ENCODE results near the gene ZRANB3.
"Not testable (repeated sequence)": the region's sequence is repeated elsewhere in the genome, so short reads cannot be mapped to it uniquely, and the experiment has no call there.

The ZRANB3 gene

GRCh38 chr2:135121016-135121657 lies 409.9 kb downstream of the ZRANB3 start:
- DNase-seq: no peak

DNA sequence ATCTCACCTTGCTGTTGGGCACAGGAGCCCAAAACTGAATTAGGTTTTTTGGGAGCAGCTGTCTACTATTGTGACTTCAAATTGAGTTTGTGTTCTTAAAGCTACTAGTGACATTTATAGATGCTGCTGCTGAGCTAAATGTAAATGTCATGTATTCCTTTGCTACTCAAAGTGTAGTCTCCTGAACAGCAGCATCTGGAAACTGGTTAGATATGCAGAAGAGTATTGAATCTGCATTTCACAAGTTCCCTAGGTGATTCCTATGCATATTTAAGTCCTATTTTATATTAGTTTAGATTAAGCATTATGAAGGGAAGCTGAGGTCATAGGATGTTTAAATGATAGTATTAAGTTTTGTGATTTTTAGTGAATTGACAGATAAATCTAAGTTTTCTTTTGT lies 411.4 kb downstream of the ZRANB3 start:
- no peak for DNase-seq

- DNase-seq: no peak
Observed at GRCh38 chr2:135113322-135113721, 417.7 kb downstream of the ZRANB3 start.

- not testable (repeated sequence) for DNase-seq
Observed at GRCh38 chr2:135105513-135106316, 425.3 kb downstream of the ZRANB3 start.

- DNase-seq: no peak
Observed at GRCh38 chr2:135103843-135104242, 427.2 kb downstream of the ZRANB3 start.

DNA sequence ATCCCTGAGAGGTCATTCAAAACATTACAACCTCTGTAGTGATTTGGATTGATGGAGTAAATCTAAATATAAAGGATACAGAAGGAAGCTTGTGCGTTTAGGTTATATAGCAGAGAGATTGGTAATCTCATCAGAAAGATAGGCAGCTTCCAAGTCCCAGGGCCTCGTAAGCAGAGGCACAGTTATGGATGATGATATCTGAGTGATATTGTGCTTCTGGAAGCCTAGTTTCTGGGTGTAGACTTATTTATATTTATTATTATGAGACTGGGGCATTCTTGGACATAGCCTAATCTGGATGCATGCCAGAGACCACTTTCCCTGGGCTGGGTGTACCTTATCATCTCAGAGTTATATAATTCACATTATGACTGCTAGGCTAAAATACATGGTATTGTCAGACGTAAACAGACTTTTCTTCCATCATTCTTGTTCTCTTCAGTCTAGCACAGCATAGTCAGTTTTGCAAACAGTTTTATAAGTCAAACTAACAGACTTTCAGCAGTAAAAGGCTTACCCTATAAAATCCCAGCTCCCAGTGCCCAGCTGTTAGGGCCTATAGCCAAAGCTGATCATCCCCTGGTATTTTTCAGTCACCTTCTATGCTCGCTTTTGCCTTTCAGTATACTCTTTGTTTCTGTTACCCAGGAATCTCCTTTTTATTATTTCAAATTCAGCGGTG lies 431.1 kb downstream of the ZRANB3 start:
- no peak for DNase-seq

DNA sequence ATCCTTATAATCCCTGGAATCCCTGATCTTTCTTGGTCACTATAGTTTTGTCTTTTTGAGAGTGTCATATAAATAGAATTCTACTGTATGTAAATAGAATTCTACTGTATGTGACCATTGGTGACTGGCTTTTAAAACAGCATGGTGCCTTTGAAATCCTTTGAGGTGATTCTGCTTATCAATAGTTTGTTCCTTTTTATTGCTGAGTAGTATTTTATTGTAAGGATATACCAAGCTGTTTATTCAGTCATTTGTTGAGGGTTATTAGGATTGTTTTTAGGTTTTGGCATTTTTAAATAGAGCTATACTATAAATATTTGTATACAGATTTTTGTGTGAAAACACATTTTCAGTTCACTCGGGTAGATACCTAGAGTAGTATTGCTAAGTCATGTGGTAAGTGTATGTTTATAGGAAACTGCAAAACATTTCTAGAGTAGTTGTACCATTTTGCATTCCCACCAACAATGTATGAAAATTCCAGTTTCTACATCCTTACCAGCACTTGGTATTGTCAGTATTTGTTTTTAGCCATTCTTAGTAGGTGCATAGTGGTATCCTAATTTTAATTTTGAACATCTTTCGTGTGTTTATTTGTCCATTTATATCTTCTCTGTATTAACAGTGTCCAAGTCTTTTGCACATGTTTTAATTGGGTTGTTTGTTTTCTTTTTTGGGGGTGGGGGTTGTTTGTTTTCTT lies 433.3 kb downstream of the ZRANB3 start:
- DNase-seq: no peak

- no peak for DNase-seq
Observed at GRCh38 chr2:135096665-135097446, 434.2 kb downstream of the ZRANB3 start.

GRCh38 chr2:135095591-135095990 lies 435.4 kb downstream of the ZRANB3 start:
- DNase-seq: no peak

- no peak for DNase-seq
Observed at GRCh38 chr2:135094508-135094907, 436.5 kb downstream of the ZRANB3 start.

- no peak for DNase-seq
Observed at GRCh38 chr2:135093670-135094330, 437.2 kb downstream of the ZRANB3 start.

DNA sequence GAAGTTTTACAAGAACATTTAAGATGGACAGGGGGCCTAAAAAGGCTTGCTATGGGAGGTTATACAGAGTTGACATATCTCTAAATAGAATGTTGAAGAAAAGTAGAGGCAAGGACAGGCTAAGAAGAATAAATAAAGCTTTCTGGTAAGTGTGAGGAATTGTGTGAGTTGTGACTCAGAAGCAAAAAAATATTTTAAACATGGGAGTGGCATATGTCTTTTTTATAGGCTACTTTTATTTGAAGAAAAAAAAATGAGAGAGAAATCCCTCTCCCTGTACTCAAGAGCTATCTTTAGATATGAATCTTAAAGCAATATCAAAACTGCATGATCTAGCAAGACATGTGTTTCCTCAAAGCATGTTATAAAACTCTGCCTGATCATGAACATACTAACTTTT lies 437.8 kb downstream of the ZRANB3 start:
- no peak for DNase-seq

- no peak for DNase-seq
Observed at GRCh38 chr2:135091681-135092080, 439.3 kb downstream of the ZRANB3 start.

DNA sequence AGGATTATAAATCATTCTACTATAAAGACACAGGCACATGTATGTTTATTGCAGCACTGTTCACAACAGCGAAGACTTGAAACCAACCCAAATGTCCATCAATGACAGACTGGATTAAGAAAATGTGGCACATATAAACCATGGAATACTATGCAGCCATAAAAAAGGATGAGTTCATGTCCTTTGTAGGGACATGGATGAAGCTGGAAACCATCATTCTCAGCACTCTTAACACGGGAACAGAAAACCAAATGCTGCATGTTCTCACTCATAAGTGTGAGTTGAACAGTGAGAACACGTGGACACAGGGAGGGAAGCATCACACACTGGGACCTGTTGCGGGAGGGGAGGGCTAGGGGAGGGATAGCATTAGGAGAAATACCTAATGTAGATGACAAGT lies 441.4 kb downstream of the ZRANB3 start:
- DNase-seq: not testable (repeated sequence)
